H1 (cell line): ENCODE data around the gene UBR7. TPM values are rescaled to one million over a fixed set of nuclear protein-coding genes. Genes with fewer than 3 reads are reported as not detected.

Experiments
- BCL11A ChIP-seq, 2 experiments: IDR thresholded peaks; one replicate each; pipeline ENCODE4 v1.6.1; 2011; ENCODE audit warnings: low read depth in 2 of 2, low read length in 2 of 2, mild to moderate bottlenecking in 2 of 2
- polyA plus RNA-seq, 7 experiments: library from polyadenylated mRNA; depleted of rRNA in 3 of 7; stranded (reverse) in 5 of 7; unstranded in 2 of 7; fragments of >200 nt in 5 of 7; fragments of 200-250 nt in 2 of 7; gene quantifications; 1 replicate in 5 of 7; 2 replicates in 1 of 7; 4 replicates in 1 of 7; pipeline versions ENCODE4 v1.2.1 to v1.2.3, GENCODE V29; 2011 to 2013; ENCODE audit warnings: missing spikeins in 2 of 7, mixed read lengths in 2 of 7
- total RNA-seq: library from RNA; stranded (reverse); fragmentation: NEBNext Ultra II Directional; extraction: Animal tissue kit (Norgen Biotek cat#: 25700); gene quantifications from 2 replicates; pipeline ENCODE4 v1.2.1, GENCODE V29; 2021
- TF ChIP-seq, protein P1 (sequence below): IDR thresholded peaks from 2 replicates; pipeline ENCODE4 v1.6.1; 2011; ENCODE audit warnings: low read length, improper control_type of control experiment
- TF ChIP-seq, protein P2 (sequence below): IDR thresholded peaks from 2 replicates; pipeline ENCODE4 v1.6.1; 2012; ENCODE audit warnings: low read length, inconsistent platforms

UBR7 gene
- total and polyA plus RNA-seq, 2 of the 8 experiments (the other 6 are each of a cell fraction or from before 2014, with no cell fraction given): 20.1 to 28.4 TPM

DNA sequence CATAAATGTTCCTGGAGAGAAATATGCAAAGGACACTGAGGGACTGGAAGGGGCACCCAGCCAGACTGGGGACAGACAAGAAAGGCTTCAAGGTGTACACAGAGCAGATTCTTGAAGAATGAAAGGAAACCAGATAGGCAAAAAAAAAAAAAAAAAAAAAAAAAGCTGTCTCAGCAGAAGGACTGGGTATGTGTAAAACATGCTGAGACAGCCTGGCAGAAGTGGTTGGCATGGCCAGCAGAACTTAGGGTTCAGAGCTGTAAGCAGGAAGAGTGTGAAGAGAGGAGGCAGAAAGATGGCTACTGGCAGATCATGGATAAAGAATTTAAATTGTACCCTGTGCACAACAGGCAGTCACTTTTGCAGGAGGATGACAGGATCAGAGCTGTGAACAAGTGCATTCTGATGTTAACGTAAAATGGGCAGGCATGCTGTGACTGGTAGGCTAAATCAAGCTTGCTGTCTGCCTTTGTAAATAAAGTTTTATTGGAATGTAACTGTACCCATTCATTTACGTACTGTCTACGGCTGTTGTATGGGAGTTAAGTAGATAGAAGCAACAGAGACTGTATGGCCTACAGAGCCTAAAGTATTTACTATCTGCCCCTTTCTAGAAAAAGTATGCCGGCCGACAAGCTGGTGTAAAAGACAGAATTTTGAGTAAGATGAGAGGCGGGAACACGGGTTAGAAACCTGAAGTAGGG, 42.2 kb downstream of the UBR7 start (continued):
- TF ChIP-seq, protein P1, sequence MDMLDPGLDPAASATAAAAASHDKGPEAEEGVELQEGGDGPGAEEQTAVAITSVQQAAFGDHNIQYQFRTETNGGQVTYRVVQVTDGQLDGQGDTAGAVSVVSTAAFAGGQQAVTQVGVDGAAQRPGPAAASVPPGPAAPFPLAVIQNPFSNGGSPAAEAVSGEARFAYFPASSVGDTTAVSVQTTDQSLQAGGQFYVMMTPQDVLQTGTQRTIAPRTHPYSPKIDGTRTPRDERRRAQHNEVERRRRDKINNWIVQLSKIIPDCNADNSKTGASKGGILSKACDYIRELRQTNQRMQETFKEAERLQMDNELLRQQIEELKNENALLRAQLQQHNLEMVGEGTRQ: no peak
- TF ChIP-seq, protein P2, sequence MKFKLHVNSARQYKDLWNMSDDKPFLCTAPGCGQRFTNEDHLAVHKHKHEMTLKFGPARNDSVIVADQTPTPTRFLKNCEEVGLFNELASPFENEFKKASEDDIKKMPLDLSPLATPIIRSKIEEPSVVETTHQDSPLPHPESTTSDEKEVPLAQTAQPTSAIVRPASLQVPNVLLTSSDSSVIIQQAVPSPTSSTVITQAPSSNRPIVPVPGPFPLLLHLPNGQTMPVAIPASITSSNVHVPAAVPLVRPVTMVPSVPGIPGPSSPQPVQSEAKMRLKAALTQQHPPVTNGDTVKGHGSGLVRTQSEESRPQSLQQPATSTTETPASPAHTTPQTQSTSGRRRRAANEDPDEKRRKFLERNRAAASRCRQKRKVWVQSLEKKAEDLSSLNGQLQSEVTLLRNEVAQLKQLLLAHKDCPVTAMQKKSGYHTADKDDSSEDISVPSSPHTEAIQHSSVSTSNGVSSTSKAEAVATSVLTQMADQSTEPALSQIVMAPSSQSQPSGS: no peak
- TF ChIP-seq BCL11A (IDR thresholded peaks at IDR 0.05; ENCODE audit: low read depth in 2 of 2, low read length in 2 of 2): no peak
